Activated naive CD8-positive, alpha-beta T cell treated with anti-CD3 and anti-CD28 coated beads, Interleukin-2, amount 10 ng/mL, durations not matched to agents 7 days and 5 days (primary cell): Measurements from ENCODE around the gene TBL1X. TPM values are rescaled to one million over a fixed set of nuclear protein-coding genes. Genes with fewer than 3 reads are reported as not detected.

Experiments used
- ATAC-seq: fragments of 150-1000 bp; cut with Tn5 transposase; one replicate; pipeline ENCODE4 v1.10.0; 2021; ENCODE audit warnings: low read depth, moderate library complexity
- POLR2A ChIA-PET: fragments of 350-600 bp; sonication (Branson Sonifier 250); formaldehyde crosslinking; loops from one replicate; lab custom pipeline; 2021; ENCODE audit warnings: antibody characterized with exemption; lab: Charles Lee
- DNase-seq: peaks from one replicate; pipeline ENCODE4 v3.0.0; 2021
- H3K27ac Mint-ChIP-seq: one replicate; pipeline ENCODE4 v1.8.0; 2022; ENCODE audit warnings: mild to moderate bottlenecking, mixed read lengths
- H3K27me3 Mint-ChIP-seq: one replicate; pipeline ENCODE4 v1.8.0; 2022; ENCODE audit warnings: mild to moderate bottlenecking, moderate library complexity, mixed read lengths
- H3K36me3 Mint-ChIP-seq: one replicate; pipeline ENCODE4 v1.8.0; 2021; ENCODE audit warnings: mild to moderate bottlenecking, mixed read lengths
- H3K4me1 Mint-ChIP-seq: one replicate; pipeline ENCODE4 v1.8.0; 2021; ENCODE audit warnings: mixed read lengths
- H3K4me3 Mint-ChIP-seq: one replicate; pipeline ENCODE4 v1.8.0; 2022; ENCODE audit warnings: mild to moderate bottlenecking, moderate library complexity, mixed read lengths
- H3K9me3 Mint-ChIP-seq: one replicate; pipeline ENCODE4 v1.8.0; 2021; ENCODE audit warnings: mixed read lengths
- total RNA-seq, 2 experiments: library from RNA; stranded (reverse); gene quantifications; one replicate each; pipeline ENCODE4 v1.2.3, GENCODE V29; 2021

Gene TBL1X
- total RNA-seq, 2 experiments from 2014 or later: 29.7 to 31.1 TPM

DNA sequence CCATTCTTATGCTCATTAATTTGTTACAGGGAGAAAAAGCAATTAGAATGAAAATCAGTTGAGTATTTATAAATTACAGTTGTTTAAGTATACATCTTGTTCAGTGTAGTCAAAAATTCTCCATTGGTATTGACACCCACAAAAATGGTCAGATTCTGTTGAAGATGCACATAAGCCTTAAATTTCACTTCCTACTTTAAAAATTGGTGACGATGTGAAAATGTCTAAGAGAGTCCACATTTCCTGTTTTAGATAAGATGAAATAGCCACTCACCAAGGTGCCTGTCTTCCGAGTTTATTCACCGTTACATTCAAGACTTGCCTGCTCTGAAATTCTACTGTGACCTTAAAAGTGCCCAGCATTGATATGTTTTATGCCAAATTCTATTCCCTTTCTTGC lies 207.1 kb downstream of the TBL1X start:
- POLR2A ChIA-PET: no interaction called here
- no peak overlapping the region for H3K27ac Mint-ChIP-seq
- no peaks in the 10 kb centered on the region for H3K27me3 Mint-ChIP-seq
- peaks cover 9% of the 10 kb centered on the region for H3K4me1 Mint-ChIP-seq
- ATAC-seq: no peak
- H3K4me3 Mint-ChIP-seq: no peak overlapping the region
- DNase-seq: no peak
- peaks cover 7% of the 10 kb centered on the region for H3K9me3 Mint-ChIP-seq
- peaks cover 15% of the 10 kb centered on the region for H3K36me3 Mint-ChIP-seq

- DNase-seq (no peak), ATAC-seq (no peak)
- POLR2A ChIA-PET: no interaction called here
- no peaks in the 10 kb centered on the region for H3K27me3 Mint-ChIP-seq
- H3K9me3 Mint-ChIP-seq: peaks cover 8% of the 10 kb centered on the region
- H3K27ac Mint-ChIP-seq: no peak overlapping the region
- H3K4me1 Mint-ChIP-seq: peaks cover 20% of the 10 kb centered on the region
- H3K36me3 Mint-ChIP-seq: peaks cover 18% of the 10 kb centered on the region
- H3K4me3 Mint-ChIP-seq: no peak overlapping the region
Measured at GRCh38 chrX:9676306-9676705, 211.4 kb downstream of the TBL1X start.

GRCh38 chrX:9676738-9677097 lies 211.9 kb downstream of the TBL1X start:
- Mint-ChIP-seq H3K36me3 (peaks cover 18% of the 10 kb centered on the region), H3K4me3 (no peak overlapping the region), H3K27ac (peak overlapping the region; percentile 63), H3K9me3 (peaks cover 8% of the 10 kb centered on the region), H3K27me3 (no peaks in the 10 kb centered on the region), H3K4me1 (peaks cover 20% of the 10 kb centered on the region)
- no peak for ATAC-seq
- POLR2A ChIA-PET: no interaction called here
- no peak for DNase-seq

DNA sequence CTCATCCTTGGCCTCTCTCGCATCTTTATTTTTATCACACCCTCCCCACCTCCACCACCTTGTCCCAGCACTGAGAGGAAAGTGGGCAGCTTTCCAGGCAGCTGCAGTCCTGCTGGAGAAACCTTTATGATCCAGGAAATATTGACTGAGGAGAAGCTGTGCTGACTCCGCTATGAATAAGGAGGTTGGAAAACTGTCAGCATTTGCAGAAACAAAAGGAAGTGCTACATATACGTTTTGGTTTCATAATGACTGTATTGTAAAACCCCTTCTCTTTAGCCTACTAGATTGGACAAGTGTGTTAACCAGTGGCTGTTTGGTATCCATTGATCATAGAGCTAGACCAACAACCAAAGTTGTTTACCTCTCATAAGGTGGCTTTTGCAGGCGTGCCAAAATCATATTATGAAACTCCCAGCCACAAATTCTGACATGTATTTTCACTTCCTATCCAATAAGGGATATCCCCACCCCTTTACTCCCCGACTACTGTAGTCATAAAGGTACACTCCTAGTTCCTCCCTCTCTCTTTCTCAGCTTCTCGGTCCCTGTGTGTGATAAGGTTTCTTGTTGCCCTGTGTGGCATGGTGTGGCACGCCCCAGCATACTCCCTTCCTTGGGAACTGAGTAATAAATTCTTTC lies 212.4 kb downstream of the TBL1X start:
- POLR2A ChIA-PET: no interaction called here
- DNase-seq: no peak
- H3K4me1 Mint-ChIP-seq: peaks cover 18% of the 10 kb centered on the region
- H3K27me3 Mint-ChIP-seq: no peaks in the 10 kb centered on the region
- H3K4me3 Mint-ChIP-seq: peak overlapping the region; percentile 31
- H3K27ac Mint-ChIP-seq: peak overlapping the region; percentile 63
- ATAC-seq: peak; percentile 90
- peaks cover 8% of the 10 kb centered on the region for H3K9me3 Mint-ChIP-seq
- peaks cover 17% of the 10 kb centered on the region for H3K36me3 Mint-ChIP-seq

- H3K9me3 Mint-ChIP-seq: peaks cover 8% of the 10 kb centered on the region
- no peaks in the 10 kb centered on the region for H3K27me3 Mint-ChIP-seq
- POLR2A ChIA-PET: no interaction called here
- ATAC-seq (no peak), DNase-seq (no peak)
- peaks cover 10% of the 10 kb centered on the region for H3K36me3 Mint-ChIP-seq
- peak overlapping the region; percentile 28 for H3K4me3 Mint-ChIP-seq
- peak overlapping the region; percentile 63 for H3K27ac Mint-ChIP-seq
- H3K4me1 Mint-ChIP-seq: peaks cover 15% of the 10 kb centered on the region
Measured at GRCh38 chrX:9678215-9678965, 213.5 kb downstream of the TBL1X start.

GRCh38 chrX:9681011-9681410 lies 216.2 kb downstream of the TBL1X start:
- Mint-ChIP-seq H3K27me3 (no peaks in the 10 kb centered on the region), H3K36me3 (peaks cover 10% of the 10 kb centered on the region), H3K9me3 (peaks cover 7% of the 10 kb centered on the region), H3K27ac (no peak overlapping the region), H3K4me1 (peaks cover 15% of the 10 kb centered on the region), H3K4me3 (no peak overlapping the region)
- ATAC-seq (no peak), DNase-seq (no peak)
- POLR2A ChIA-PET: no interaction called here

GRCh38 chrX:9681422-9681821 lies 216.6 kb downstream of the TBL1X start:
- Mint-ChIP-seq H3K27me3 (no peaks in the 10 kb centered on the region), H3K4me1 (peaks cover 15% of the 10 kb centered on the region), H3K4me3 (no peak overlapping the region), H3K9me3 (peaks cover 6% of the 10 kb centered on the region), H3K36me3 (peaks cover 9% of the 10 kb centered on the region), H3K27ac (no peak overlapping the region)
- no peak for DNase-seq
- ATAC-seq: no peak
- POLR2A ChIA-PET: no interaction called here

GRCh38 chrX:9682456-9682855 lies 217.6 kb downstream of the TBL1X start:
- POLR2A ChIA-PET: no interaction called here
- DNase-seq (no peak), ATAC-seq (no peak)
- peaks cover 6% of the 10 kb centered on the region for H3K4me1 Mint-ChIP-seq
- no peaks in the 10 kb centered on the region for H3K9me3 Mint-ChIP-seq
- no peak overlapping the region for H3K4me3 Mint-ChIP-seq
- H3K36me3 Mint-ChIP-seq: peaks cover 2% of the 10 kb centered on the region
- no peaks in the 10 kb centered on the region for H3K27me3 Mint-ChIP-seq
- no peak overlapping the region for H3K27ac Mint-ChIP-seq

GRCh38 chrX:9682861-9683260 lies 218.0 kb downstream of the TBL1X start:
- POLR2A ChIA-PET: no interaction called here
- Mint-ChIP-seq H3K4me3 (no peak overlapping the region), H3K27ac (no peak overlapping the region), H3K27me3 (no peaks in the 10 kb centered on the region), H3K9me3 (no peaks in the 10 kb centered on the region), H3K36me3 (peaks cover 2% of the 10 kb centered on the region), H3K4me1 (peaks cover 2% of the 10 kb centered on the region)
- DNase-seq (no peak), ATAC-seq (no peak)

- Mint-ChIP-seq H3K27ac (no peak overlapping the region), H3K4me1 (no peaks in the 10 kb centered on the region), H3K27me3 (no peaks in the 10 kb centered on the region), H3K9me3 (no peaks in the 10 kb centered on the region), H3K4me3 (no peak overlapping the region), H3K36me3 (no peaks in the 10 kb centered on the region)
- no peak for ATAC-seq
- DNase-seq: no peak
- POLR2A ChIA-PET: no interaction called here
Measured at GRCh38 chrX:9683350-9683749, 218.5 kb downstream of the TBL1X start.

GRCh38 chrX:9687899-9688298 lies 223.0 kb downstream of the TBL1X start:
- H3K4me3 Mint-ChIP-seq: no peak overlapping the region
- no peak for DNase-seq
- no peaks in the 10 kb centered on the region for H3K4me1 Mint-ChIP-seq
- H3K27ac Mint-ChIP-seq: no peak overlapping the region
- no peaks in the 10 kb centered on the region for H3K27me3 Mint-ChIP-seq
- no peak for ATAC-seq
- peaks cover 6% of the 10 kb centered on the region for H3K36me3 Mint-ChIP-seq
- POLR2A ChIA-PET: no interaction called here
- no peaks in the 10 kb centered on the region for H3K9me3 Mint-ChIP-seq

GRCh38 chrX:9688833-9689232 lies 224.0 kb downstream of the TBL1X start:
- Mint-ChIP-seq H3K27ac (no peak overlapping the region), H3K9me3 (no peaks in the 10 kb centered on the region), H3K27me3 (no peaks in the 10 kb centered on the region), H3K4me1 (peaks cover 3% of the 10 kb centered on the region), H3K4me3 (no peak overlapping the region), H3K36me3 (peaks cover 10% of the 10 kb centered on the region)
- DNase-seq (no peak), ATAC-seq (no peak)
- POLR2A ChIA-PET: no interaction called here

- H3K4me3 Mint-ChIP-seq: no peak overlapping the region
- H3K27ac Mint-ChIP-seq: no peak overlapping the region
- H3K9me3 Mint-ChIP-seq: no peaks in the 10 kb centered on the region
- peaks cover 11% of the 10 kb centered on the region for H3K36me3 Mint-ChIP-seq
- ATAC-seq (no peak), DNase-seq (no peak)
- H3K4me1 Mint-ChIP-seq: peaks cover 3% of the 10 kb centered on the region
- POLR2A ChIA-PET: no interaction called here
- no peaks in the 10 kb centered on the region for H3K27me3 Mint-ChIP-seq
Measured at GRCh38 chrX:9690046-9690445, 225.2 kb downstream of the TBL1X start.

- peaks cover 3% of the 10 kb centered on the region for H3K4me1 Mint-ChIP-seq
- POLR2A ChIA-PET: no interaction called here
- H3K27me3 Mint-ChIP-seq: no peaks in the 10 kb centered on the region
- ATAC-seq (no peak), DNase-seq (no peak)
- peaks cover 16% of the 10 kb centered on the region for H3K36me3 Mint-ChIP-seq
- no peaks in the 10 kb centered on the region for H3K9me3 Mint-ChIP-seq
- no peak overlapping the region for H3K27ac Mint-ChIP-seq
- H3K4me3 Mint-ChIP-seq: no peak overlapping the region
Measured at GRCh38 chrX:9693307-9694001, 228.6 kb downstream of the TBL1X start.
